Mesendoderm (in vitro differentiated cells): ENCODE data around the gene ADCY7.

ENCODE experiments used
- DNase-seq: peaks from one replicate; pipeline ENCODE4 v3.0.0; 2013
- H2AK5ac ChIP-seq: 2 replicates; pipeline ENCODE4 v1.6.1; 2013; ENCODE audit warnings: low read length, inconsistent platforms
- H2BK120ac ChIP-seq: 2 replicates; pipeline ENCODE4 v1.6.1; 2013; ENCODE audit warnings: low read depth, mild to moderate bottlenecking, low read length, moderate library complexity, mixed read lengths
- H2BK15ac ChIP-seq: replicated peaks from 2 replicates; pipeline ENCODE4 v1.6.1; 2013; ENCODE audit warnings: low read depth, mild to moderate bottlenecking, moderate library complexity
- H2BK5ac ChIP-seq: 2 replicates; pipeline ENCODE4 v1.6.1; 2013; ENCODE audit warnings: low read length, inconsistent platforms
- H3K18ac ChIP-seq: 2 replicates; pipeline ENCODE4 v1.6.1; 2013; ENCODE audit warnings: mild to moderate bottlenecking, low read length, mixed read lengths
- H3K23ac ChIP-seq: one replicate; pipeline ENCODE4 v1.6.1; 2013; ENCODE audit warnings: low read length
- H3K27ac ChIP-seq: 2 replicates; pipeline ENCODE4 v1.5.1; 2013; ENCODE audit warnings: low read depth, mild to moderate bottlenecking, inconsistent platforms, low read length, moderate library complexity
- H3K27me3 ChIP-seq: 2 replicates; pipeline ENCODE4 v1.6.1; 2013; ENCODE audit warnings: low read length, control low read depth, mild to moderate bottlenecking, inconsistent platforms; ENCODE audit not compliant: insufficient read depth, poor library complexity
- H3K36me3 ChIP-seq: 2 replicates; pipeline ENCODE4 v1.6.1; 2013; ENCODE audit warnings: low read length, inconsistent platforms; ENCODE audit not compliant: control insufficient read depth, insufficient read depth
- H3K4ac ChIP-seq: one replicate; pipeline ENCODE4 v1.6.1; 2013; ENCODE audit warnings: low read depth, mild to moderate bottlenecking, low read length, moderate library complexity
- H3K4me1 ChIP-seq: 2 replicates; pipeline ENCODE4 v1.6.1; 2013; ENCODE audit warnings: low read depth, low read length, inconsistent platforms; ENCODE audit not compliant: control insufficient read depth
- H3K4me2 ChIP-seq: 2 replicates; pipeline ENCODE4 v1.6.1; 2013; ENCODE audit warnings: low read length
- H3K4me3 ChIP-seq: 2 replicates; pipeline ENCODE4 v1.5.1; 2013; ENCODE audit warnings: mild to moderate bottlenecking, low read length
- H3K56ac ChIP-seq: one replicate; pipeline ENCODE4 v1.6.1; 2013; ENCODE audit warnings: low read length
- H3K79me1 ChIP-seq: 2 replicates; pipeline ENCODE4 v1.6.1; 2013; ENCODE audit warnings: low read length, inconsistent platforms
- H3K79me2 ChIP-seq: 2 replicates; pipeline ENCODE4 v1.6.1; 2013; ENCODE audit warnings: mild to moderate bottlenecking, low read length; ENCODE audit not compliant: control insufficient read depth, insufficient read depth
- H3K9ac ChIP-seq: 2 replicates; pipeline ENCODE4 v1.6.1; 2013; ENCODE audit warnings: low read length, inconsistent platforms
- H4K5ac ChIP-seq: one replicate; pipeline ENCODE4 v1.6.1; 2013; ENCODE audit warnings: low read length
- H4K8ac ChIP-seq: one replicate; pipeline ENCODE4 v1.6.1; 2013; ENCODE audit warnings: low read depth, mild to moderate bottlenecking, control low read depth, low read length, moderate library complexity
- WGBS: extraction: QIAGEN DNeasy Blood & Tissue Kit; methylation state at CpG from one replicate; pipeline ENCODE4 v1.1.7; 2013; ENCODE audit warnings: low lambda C conversion rate, missing lambda C conversion rate; ENCODE audit not compliant: insufficient coverage; ENCODE audit errors: extremely low coverage; 5-methylcytosine and 5-hydroxymethylcytosine counted together

The ADCY7 gene

DNA sequence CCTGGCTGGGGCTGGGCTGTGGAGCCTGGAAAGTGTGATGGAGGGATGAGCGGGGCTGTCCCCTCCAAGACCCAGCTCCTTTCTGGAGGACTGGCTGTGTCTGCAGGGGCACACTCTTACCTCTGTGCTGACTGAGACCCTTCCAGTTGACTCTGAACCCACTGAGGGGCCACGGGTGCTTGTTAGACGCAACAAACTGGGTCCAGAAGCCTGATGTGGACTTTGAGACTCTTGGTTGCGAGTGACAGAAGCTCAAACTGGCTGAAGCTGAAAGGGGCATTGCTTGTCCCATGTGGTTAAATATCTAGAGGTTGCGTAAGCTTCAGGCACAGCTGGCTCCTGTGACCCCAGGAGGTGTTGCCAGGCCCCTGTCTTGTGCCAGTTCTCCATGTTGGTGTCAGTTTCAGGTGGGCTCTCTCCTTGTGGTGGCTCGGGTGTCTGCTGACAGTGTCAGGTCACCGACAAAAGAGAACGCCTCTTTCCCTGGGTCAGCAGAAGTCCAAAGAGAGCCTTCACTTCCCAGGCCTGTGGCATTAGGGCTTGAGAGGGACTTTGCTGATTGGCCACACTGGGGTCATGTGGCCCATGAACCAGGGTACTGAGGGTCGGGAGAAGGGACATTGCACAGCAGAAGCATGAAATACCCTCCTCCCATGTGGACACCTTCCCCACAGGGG, 16.7 kb downstream of the ADCY7 start:
- H3K23ac ChIP-seq = no peak overlapping the region
- no peak overlapping the region for H3K18ac ChIP-seq
- no peak for DNase-seq
- no peak overlapping the region for H2BK5ac ChIP-seq
- H2AK5ac ChIP-seq = no peak overlapping the region
- no peak overlapping the region for H3K27ac ChIP-seq
- H3K4me1 ChIP-seq = no peaks in the 10 kb centered on the region
- H3K27me3 ChIP-seq = no peaks in the 10 kb centered on the region
- no peak overlapping the region for H2BK15ac ChIP-seq
- H4K5ac ChIP-seq = no peak overlapping the region
- H3K56ac ChIP-seq = no peak overlapping the region
- WGBS = no CpG with 5 or more reads among the region's 9 CpGs
- H3K79me1 ChIP-seq = no peaks in the 10 kb centered on the region
- H3K4me3 ChIP-seq = no peak overlapping the region
- no peak overlapping the region for H3K9ac ChIP-seq
- no peak overlapping the region for H4K8ac ChIP-seq
- H3K4ac ChIP-seq = no peak overlapping the region
- no peaks in the 10 kb centered on the region for H3K79me2 ChIP-seq
- no peak overlapping the region for H2BK120ac ChIP-seq
- no peak overlapping the region for H3K4me2 ChIP-seq
- no peaks in the 10 kb centered on the region for H3K36me3 ChIP-seq

DNA sequence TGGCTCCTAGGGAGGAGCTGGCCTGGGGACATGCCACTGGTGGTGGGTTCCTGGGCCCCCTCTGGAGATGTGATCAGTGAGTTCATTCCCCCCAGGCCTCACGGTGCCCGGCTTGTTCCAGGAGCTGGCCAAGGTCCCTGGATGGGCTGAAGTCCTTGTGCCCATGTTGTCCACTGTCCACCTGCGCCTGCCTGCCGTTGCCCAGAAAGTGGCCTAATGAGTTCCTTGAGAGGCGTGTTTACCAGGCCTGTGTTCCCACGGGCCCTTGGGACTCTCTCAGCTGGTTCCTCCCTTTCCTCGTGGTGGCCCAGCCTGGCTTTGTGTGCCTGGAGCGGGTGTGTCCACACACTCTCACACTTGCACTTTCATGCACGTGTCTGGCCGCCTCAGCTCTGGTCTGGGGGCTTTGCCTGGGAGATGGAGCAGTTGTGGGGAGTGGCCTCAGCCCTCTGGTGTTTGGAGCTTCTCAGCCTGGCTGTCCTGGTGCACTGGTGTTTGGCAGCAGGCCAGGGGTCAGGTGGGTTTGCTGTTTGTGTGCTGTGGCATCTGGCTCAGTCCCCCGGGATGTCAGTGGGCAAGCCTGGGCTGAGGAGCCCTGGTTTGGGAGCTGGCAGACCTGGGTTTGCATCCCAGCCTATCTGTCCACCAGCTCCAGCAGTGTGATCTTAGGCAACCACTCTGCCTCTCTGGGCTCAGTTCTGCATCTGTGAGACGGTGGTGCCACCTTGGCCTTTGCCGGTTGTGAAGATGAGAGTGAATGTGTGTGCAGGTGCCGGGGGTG, 18.0 kb downstream of the ADCY7 start:
- Histone ChIP-seq H4K5ac (no peak overlapping the region), H3K4me3 (no peak overlapping the region), H2BK15ac (no peak overlapping the region), H3K79me1 (no peaks in the 10 kb centered on the region), H3K23ac (no peak overlapping the region), H3K4me2 (no peak overlapping the region), H3K4me1 (no peaks in the 10 kb centered on the region), H3K4ac (no peak overlapping the region), H3K56ac (no peak overlapping the region), H2BK120ac (no peak overlapping the region), H3K79me2 (no peaks in the 10 kb centered on the region), H4K8ac (no peak overlapping the region), H3K27ac (no peak overlapping the region), H2AK5ac (no peak overlapping the region), H3K27me3 (no peaks in the 10 kb centered on the region), H2BK5ac (no peak overlapping the region), H3K18ac (no peak overlapping the region), H3K36me3 (no peaks in the 10 kb centered on the region), H3K9ac (no peak overlapping the region)
- no CpG with 5 or more reads among the region's 14 CpGs for WGBS
- no peak for DNase-seq

DNA sequence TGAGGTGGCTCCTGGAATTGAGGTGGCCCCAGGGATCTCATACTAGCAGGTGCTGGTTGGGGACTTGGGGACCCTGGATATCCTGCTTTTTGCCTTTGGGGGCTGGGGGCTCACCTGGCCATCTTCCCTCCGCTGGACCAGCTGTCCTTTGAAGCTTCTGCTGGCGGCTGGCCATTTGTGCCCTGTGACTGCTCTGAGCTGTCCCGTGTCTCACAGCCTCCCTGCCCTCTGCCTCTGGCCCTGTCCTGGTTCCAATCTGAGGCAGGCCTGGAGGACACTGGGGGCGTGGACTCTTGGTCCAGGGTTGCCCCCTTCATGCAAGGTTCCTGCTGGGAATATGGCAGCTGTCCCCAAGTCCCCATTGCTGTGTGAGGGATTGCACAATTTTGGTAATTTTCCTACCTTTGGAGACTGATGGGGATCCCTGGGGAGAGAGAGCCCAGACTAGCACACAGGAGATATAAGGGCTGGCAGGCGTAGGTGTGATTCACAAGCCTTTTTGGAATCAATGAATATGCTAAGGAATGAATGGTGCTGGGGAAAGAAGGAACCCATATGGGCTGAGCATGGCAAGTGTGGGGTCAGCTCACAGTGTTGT, 19.2 kb downstream of the ADCY7 start:
- H3K36me3 ChIP-seq = no peaks in the 10 kb centered on the region
- H3K23ac ChIP-seq = no peak overlapping the region
- no peaks in the 10 kb centered on the region for H3K4me1 ChIP-seq
- H4K8ac ChIP-seq = no peak overlapping the region
- no peak overlapping the region for H3K9ac ChIP-seq
- H3K79me1 ChIP-seq = no peaks in the 10 kb centered on the region
- no peak overlapping the region for H3K27ac ChIP-seq
- H3K18ac ChIP-seq = no peak overlapping the region
- H3K4me3 ChIP-seq = no peak overlapping the region
- H2BK5ac ChIP-seq = no peak overlapping the region
- no peak overlapping the region for H3K4me2 ChIP-seq
- no peaks in the 10 kb centered on the region for H3K27me3 ChIP-seq
- no peak overlapping the region for H2BK120ac ChIP-seq
- no peak overlapping the region for H2AK5ac ChIP-seq
- H4K5ac ChIP-seq = no peak overlapping the region
- no peaks in the 10 kb centered on the region for H3K79me2 ChIP-seq
- WGBS = no CpG with 5 or more reads among the region's 5 CpGs
- no peak overlapping the region for H3K56ac ChIP-seq
- DNase-seq = no peak
- no peak overlapping the region for H3K4ac ChIP-seq
- H2BK15ac ChIP-seq = no peak overlapping the region

DNA sequence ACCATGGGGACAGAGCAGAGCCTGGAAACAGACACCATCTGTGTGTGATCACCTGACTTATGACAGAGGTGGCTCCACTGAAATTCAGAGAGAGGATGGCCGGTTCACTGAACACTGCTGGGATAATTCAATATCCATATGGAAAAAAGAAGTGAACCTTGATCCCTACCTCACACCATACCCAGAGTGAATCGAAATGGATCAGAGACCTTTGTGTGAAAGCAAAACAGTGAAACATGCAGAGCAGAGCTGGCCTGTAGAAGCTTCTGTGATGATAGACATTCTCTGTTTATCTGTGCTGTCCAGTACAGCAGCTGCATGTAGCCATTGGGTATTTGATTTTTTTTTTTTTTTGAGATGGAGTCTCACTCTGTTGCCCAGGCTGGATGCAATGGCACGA, 20.3 kb downstream of the ADCY7 start:
- H3K4me3 ChIP-seq = no peak overlapping the region
- no peak overlapping the region for H3K9ac ChIP-seq
- H4K8ac ChIP-seq = no peak overlapping the region
- no CpG with 5 or more reads among the region's 3 CpGs for WGBS
- no peak overlapping the region for H3K4me2 ChIP-seq
- H3K27ac ChIP-seq = no peak overlapping the region
- H2BK120ac ChIP-seq = no peak overlapping the region
- H4K5ac ChIP-seq = no peak overlapping the region
- no peak overlapping the region for H2AK5ac ChIP-seq
- H2BK5ac ChIP-seq = no peak overlapping the region
- no peak overlapping the region for H3K56ac ChIP-seq
- H2BK15ac ChIP-seq = no peak overlapping the region
- no peaks in the 10 kb centered on the region for H3K4me1 ChIP-seq
- no peak overlapping the region for H3K18ac ChIP-seq
- no peak for DNase-seq
- no peaks in the 10 kb centered on the region for H3K27me3 ChIP-seq
- no peak overlapping the region for H3K4ac ChIP-seq
- H3K36me3 ChIP-seq = no peaks in the 10 kb centered on the region
- H3K79me1 ChIP-seq = no peaks in the 10 kb centered on the region
- no peak overlapping the region for H3K23ac ChIP-seq
- no peaks in the 10 kb centered on the region for H3K79me2 ChIP-seq

DNA sequence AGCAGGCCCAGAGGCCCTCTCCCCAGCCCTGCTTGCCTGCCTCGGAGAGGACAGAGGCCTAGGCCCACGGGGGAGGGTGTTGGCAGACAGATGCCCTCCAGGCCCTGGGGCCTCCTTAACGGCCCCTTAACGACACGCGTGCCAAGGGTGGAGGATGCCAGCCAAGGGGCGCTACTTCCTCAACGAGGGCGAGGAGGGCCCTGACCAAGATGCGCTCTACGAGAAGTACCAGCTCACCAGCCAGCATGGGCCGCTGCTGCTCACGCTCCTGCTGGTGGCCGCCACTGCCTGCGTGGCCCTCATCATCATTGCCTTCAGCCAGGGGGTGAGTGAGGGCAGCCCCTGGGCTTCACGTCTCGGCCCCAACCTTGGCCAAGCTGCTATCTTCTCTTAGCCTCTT, 21.7 kb downstream of the ADCY7 start:
- WGBS = no CpG with 5 or more reads among the region's 17 CpGs
- no peak for DNase-seq

More for the DNA sequence above, 21.7 kb downstream of the ADCY7 start:
- no peak overlapping the region for H2AK5ac ChIP-seq
- H3K18ac ChIP-seq = no peak overlapping the region
- H2BK15ac ChIP-seq = no peak overlapping the region
- H3K4me2 ChIP-seq = no peak overlapping the region
- no peak overlapping the region for H3K9ac ChIP-seq
- H3K79me1 ChIP-seq = no peaks in the 10 kb centered on the region
- H2BK120ac ChIP-seq = no peak overlapping the region
- no peak overlapping the region for H4K5ac ChIP-seq
- no peak overlapping the region for H2BK5ac ChIP-seq
- H3K36me3 ChIP-seq = no peaks in the 10 kb centered on the region
- no peaks in the 10 kb centered on the region for H3K79me2 ChIP-seq
- no peaks in the 10 kb centered on the region for H3K27me3 ChIP-seq
- H3K56ac ChIP-seq = no peak overlapping the region
- no peaks in the 10 kb centered on the region for H3K4me1 ChIP-seq
- H3K23ac ChIP-seq = no peak overlapping the region
- no peak overlapping the region for H3K4ac ChIP-seq
- H3K4me3 ChIP-seq = no peak overlapping the region
- no peak overlapping the region for H4K8ac ChIP-seq
- no peak overlapping the region for H3K27ac ChIP-seq
